Muscle layer of duodenum (tissue), 2 donors: ENCODE data around the gene NPPB.

Experiments used
- H3K27ac ChIP-seq: one replicate; pipeline ENCODE4 v1.7.0; 2013; ENCODE audit warnings: mild to moderate bottlenecking, low read length
- H3K27me3 ChIP-seq: one replicate; pipeline ENCODE4 v1.7.0; 2013; ENCODE audit warnings: low read depth, mild to moderate bottlenecking, control low read depth, low read length
- H3K36me3 ChIP-seq, 2 donors: one replicate each; pipeline ENCODE4 v1.7.0; 2013; ENCODE audit warnings: low read length in 2 of 2, control low read depth in 1 of 2, mild to moderate bottlenecking in 1 of 2; ENCODE audit not compliant: insufficient read depth in 2 of 2, control insufficient read depth in 1 of 2
- H3K4me1 ChIP-seq, 2 donors: one replicate each; pipeline ENCODE4 v1.7.0; 2013; ENCODE audit warnings: low read length in 2 of 2, mild to moderate bottlenecking in 2 of 2, control low read depth in 1 of 2, moderate library complexity in 1 of 2; ENCODE audit not compliant: insufficient read depth in 2 of 2, control insufficient read depth in 1 of 2
- H3K4me3 ChIP-seq, 2 donors: one replicate each; pipeline ENCODE4 v1.7.0; 2013; ENCODE audit warnings: low read length in 2 of 2, low read depth in 1 of 2, mild to moderate bottlenecking in 1 of 2
- H3K9me3 ChIP-seq, 2 donors: one replicate each; pipeline ENCODE4 v1.7.0; 2013; ENCODE audit warnings: low read length in 2 of 2, control low read depth in 1 of 2, mild to moderate bottlenecking in 1 of 2; ENCODE audit not compliant: control insufficient read depth in 1 of 2
- donor health status: healthy.

The NPPB gene

DNA sequence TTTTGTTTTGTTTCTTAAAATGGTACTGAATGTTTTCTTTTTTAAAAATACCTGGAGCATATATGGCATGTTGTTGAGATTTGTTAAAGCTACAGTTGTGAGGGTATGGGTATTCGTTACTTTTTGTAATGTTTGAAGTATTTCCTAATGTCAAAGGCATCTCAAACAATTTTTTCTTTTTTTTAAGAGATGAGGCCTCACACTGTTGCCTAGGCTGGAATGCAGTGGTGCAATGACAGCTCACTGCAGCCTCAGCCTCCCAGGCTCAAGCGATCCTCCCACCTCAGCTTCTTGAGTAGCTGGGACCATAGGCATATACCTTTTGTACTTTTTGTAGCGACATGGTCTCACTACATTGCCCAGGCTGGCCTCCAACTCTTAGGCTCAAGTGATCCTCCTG is 36.7 kb downstream of the NPPB start:
- Histone ChIP-seq H3K9me3 (no peaks in the 10 kb centered on the region), H3K27ac (no peak overlapping the region), H3K36me3 (peaks cover 61 to 67% of the 10 kb centered on the region in 2 donors), H3K27me3 (no peaks in the 10 kb centered on the region), H3K4me1 (no peaks in the 10 kb centered on the region), H3K4me3 (no peak overlapping the region)

DNA sequence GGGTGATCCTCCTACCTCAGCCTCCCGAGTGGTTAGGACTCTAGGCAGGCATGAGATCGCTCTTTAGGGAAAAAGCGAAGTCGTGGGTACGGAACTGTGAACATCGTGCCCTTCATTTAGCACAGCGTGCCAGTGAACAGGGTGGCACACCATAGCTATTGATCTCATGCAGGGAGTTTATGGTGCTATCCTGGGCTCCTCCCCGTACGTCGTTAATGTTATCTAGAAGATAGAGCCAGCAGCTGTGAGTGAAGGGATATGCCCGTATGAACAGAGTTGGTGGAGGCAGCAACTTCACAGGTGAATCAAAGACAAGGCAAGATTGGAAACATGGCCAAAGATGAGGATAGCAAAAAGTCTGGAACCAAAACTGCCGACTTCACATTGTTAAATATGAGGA is 41.6 kb downstream of the NPPB start:
- H3K27ac ChIP-seq = no peak overlapping the region
- no peaks in the 10 kb centered on the region for H3K4me1 ChIP-seq
- H3K27me3 ChIP-seq = no peaks in the 10 kb centered on the region
- no peak overlapping the region for H3K4me3 ChIP-seq
- H3K36me3 ChIP-seq = peaks cover 49 to 50% of the 10 kb centered on the region in 2 donors
- H3K9me3 ChIP-seq = no peaks in the 10 kb centered on the region

- no peaks in the 10 kb centered on the region for H3K9me3 ChIP-seq
- H3K27ac ChIP-seq = peak overlapping the region; percentile 16
- H3K36me3 ChIP-seq = peaks cover 27 to 45% of the 10 kb centered on the region in 2 donors
These were observed 45.7 kb downstream of the NPPB start for GRCh38 chr1:11813021-11813420.

More at GRCh38 chr1:11813021-11813420, 45.7 kb downstream of the NPPB start:
- peaks cover 0 to 8% of the 10 kb centered on the region in 2 donors for H3K4me1 ChIP-seq
- no peak overlapping the region for H3K4me3 ChIP-seq
- H3K27me3 ChIP-seq = no peaks in the 10 kb centered on the region
